Stomach (tissue), 9 donors: ENCODE results near the gene GRAMD1B. TPM values are rescaled to one million over a fixed set of nuclear protein-coding genes. Genes with fewer than 3 reads are reported as not detected.
"Not testable (repeated sequence)": the region's sequence is repeated elsewhere in the genome, so short reads cannot be mapped to it uniquely, and the experiment has no call there.

ENCODE experiments used
- DNase-seq, 2 donors: peaks; one replicate each; pipeline versions ENCODE4 v3.0.0 to v3.0.0-alpha.2; 2013 to 2019
- H3K27ac ChIP-seq, 5 donors: fragments of 200-600 bp in 4 of 5; sonication (generic) in 4 of 5; one replicate each; pipeline ENCODE4 v1.5.1; 2013 to 2019; ENCODE audit warnings: mild to moderate bottlenecking in 1 of 5, moderate library complexity in 1 of 5
- H3K27me3 ChIP-seq, 3 donors: fragments of 200-600 bp; sonication (generic); one replicate each; pipeline ENCODE4 v1.5.1; 2017 to 2019; ENCODE audit warnings: mixed run types in 1 of 3
- H3K36me3 ChIP-seq, 4 donors: fragments of 200-600 bp; sonication (generic); 1 replicate in 3 of 4; 2 replicates in 1 of 4; pipeline ENCODE4 v1.5.1; 2016 to 2019
- H3K4me1 ChIP-seq, 4 donors: fragments of 200-600 bp; sonication (generic); one replicate each; pipeline ENCODE4 v1.5.1; 2016 to 2019
- H3K4me3 ChIP-seq, 4 donors: fragments of 200-600 bp; sonication (generic) in 3 of 4; one replicate each; pipeline ENCODE4 v1.5.1; 2016 to 2019; ENCODE audit warnings: mild to moderate bottlenecking in 1 of 4
- H3K9me3 ChIP-seq, 4 donors: fragments of 200-600 bp; sonication (generic); one replicate each; pipeline ENCODE4 v1.5.1; 2016 to 2019
- EP300 ChIP-seq: sonication (generic); formaldehyde crosslinking; IDR thresholded peaks from one replicate; pipeline ENCODE4 v1.6.1; 2017; ENCODE audit warnings: antibody characterized with exemption
- POLR2A ChIP-seq, 4 donors: fragments of 450-650 bp; IDR thresholded peaks; one replicate each; pipeline ENCODE4 v1.6.1; 2016; ENCODE audit warnings: antibody characterized with exemption in 4 of 4, control low read depth in 2 of 4, mild to moderate bottlenecking in 1 of 4, moderate library complexity in 1 of 4
- POLR2AphosphoS5 ChIP-seq, 3 donors: sonication (generic); formaldehyde crosslinking; IDR thresholded peaks; one replicate each; pipeline ENCODE4 v1.6.1; 2016; ENCODE audit warnings: antibody characterized with exemption in 3 of 3
- WGBS, 5 donors: extraction: QIAGEN DNeasy Blood & Tissue Kit in 3 of 5; methylation state at CpG; one replicate each; pipeline versions ENCODE4 v1.1.5 to v1.1.7; 2013 to 2018; 5-methylcytosine and 5-hydroxymethylcytosine counted together
- intact Hi-C: fragments of 100-400 bp; cut with DNase I; formaldehyde crosslinking; loops from one replicate; pipeline ENCODE4 v1.15.1; 2023; ENCODE audit warnings: low total_unique reads
- polyA plus RNA-seq, 3 donors: library from polyadenylated mRNA; stranded (reverse); fragments of 200-250 nt; gene quantifications; one replicate each; pipeline ENCODE4 v1.2.3, GENCODE V29; 2013
- total RNA-seq, 5 donors: library from RNA; depleted of rRNA; stranded (reverse); fragments of >200 nt; gene quantifications; one replicate each; pipeline versions ENCODE4 v1.1.0 to v1.2.3, GENCODE V29; 2014 to 2016
- TF ChIP-seq, protein P1 (sequence below), 7 experiments: fragments of 450-650 bp in 4 of 7; fragments of 200-600 bp in 3 of 7; sonication (generic) in 3 of 7; IDR thresholded peaks; one replicate each; pipeline ENCODE4 v1.5.1; 2016 to 2019; ENCODE audit warnings: antibody characterized with exemption in 7 of 7, control low read depth in 2 of 7, mild to moderate bottlenecking in 1 of 7
- donor health status: healthy with polysubstance abuse.
- donor health status: Bipolar disorder and iron deficiency.
- donor health status: healthy.

GRAMD1B gene
- total and polyA plus RNA-seq, 8 donors = 0.58 to 39.7 (median 12.2) TPM

- Histone ChIP-seq H3K27me3 (no peaks in the 10 kb centered on the region), H3K36me3 (no peaks in the 10 kb centered on the region), H3K4me1 (no peaks in the 10 kb centered on the region), H3K9me3 (no peaks in the 10 kb centered on the region), H3K4me3 (no peak overlapping the region), H3K27ac (no peak overlapping the region)
- no peak for TF ChIP-seq EP300
- TF ChIP-seq POLR2AphosphoS5 (IDR thresholded peaks at IDR 0.05) = no peak
- TF ChIP-seq, protein P1, sequence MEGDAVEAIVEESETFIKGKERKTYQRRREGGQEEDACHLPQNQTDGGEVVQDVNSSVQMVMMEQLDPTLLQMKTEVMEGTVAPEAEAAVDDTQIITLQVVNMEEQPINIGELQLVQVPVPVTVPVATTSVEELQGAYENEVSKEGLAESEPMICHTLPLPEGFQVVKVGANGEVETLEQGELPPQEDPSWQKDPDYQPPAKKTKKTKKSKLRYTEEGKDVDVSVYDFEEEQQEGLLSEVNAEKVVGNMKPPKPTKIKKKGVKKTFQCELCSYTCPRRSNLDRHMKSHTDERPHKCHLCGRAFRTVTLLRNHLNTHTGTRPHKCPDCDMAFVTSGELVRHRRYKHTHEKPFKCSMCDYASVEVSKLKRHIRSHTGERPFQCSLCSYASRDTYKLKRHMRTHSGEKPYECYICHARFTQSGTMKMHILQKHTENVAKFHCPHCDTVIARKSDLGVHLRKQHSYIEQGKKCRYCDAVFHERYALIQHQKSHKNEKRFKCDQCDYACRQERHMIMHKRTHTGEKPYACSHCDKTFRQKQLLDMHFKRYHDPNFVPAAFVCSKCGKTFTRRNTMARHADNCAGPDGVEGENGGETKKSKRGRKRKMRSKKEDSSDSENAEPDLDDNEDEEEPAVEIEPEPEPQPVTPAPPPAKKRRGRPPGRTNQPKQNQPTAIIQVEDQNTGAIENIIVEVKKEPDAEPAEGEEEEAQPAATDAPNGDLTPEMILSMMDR (IDR thresholded peaks at IDR 0.05) = no peak
- TF ChIP-seq POLR2A (IDR thresholded peaks at IDR 0.05) = no peak
- DNase-seq = no peak
- intact Hi-C loops = no loop called here
- WGBS, 5 donors = 85 to 96% (median 92%) methylated on average over 5 of the region's 5 CpGs
These were observed 139.3 kb downstream of the GRAMD1B start for GRCh38 chr11:123569393-123569792.

DNA sequence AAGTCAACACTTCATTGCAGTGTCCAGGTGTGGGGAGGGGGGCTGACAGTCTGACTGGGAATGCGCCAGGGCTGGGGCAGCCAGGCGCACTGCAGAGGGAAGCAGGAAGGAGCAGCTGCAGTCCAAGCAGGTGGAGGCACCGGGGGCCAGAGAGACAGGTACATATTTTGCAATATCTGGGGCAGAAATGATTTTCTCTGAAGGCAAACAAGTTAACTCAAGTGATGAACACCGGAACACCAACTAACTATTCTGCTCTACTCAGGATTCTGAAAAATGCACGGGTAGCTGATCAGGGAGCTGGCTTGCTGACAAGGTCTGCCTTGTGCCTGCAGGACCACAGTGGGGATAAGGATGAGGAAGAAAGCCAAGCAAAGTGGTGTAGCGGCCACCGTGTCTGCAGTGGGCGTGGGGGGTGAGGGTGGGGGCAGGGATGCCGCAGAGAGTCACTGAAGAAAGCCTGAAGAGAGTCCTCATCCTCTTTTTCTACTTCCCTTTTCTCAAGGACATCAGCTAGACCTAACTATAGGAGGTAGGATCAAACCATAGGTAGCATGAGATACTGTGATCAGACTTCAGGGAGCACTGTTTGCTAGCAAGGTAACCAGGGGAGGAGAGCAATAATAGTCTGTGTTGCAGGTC is 141.0 kb downstream of the GRAMD1B start:
- DNase-seq = no peak
- Histone ChIP-seq H3K27me3 (no peaks in the 10 kb centered on the region), H3K27ac (no peak overlapping the region), H3K36me3 (no peaks in the 10 kb centered on the region), H3K4me1 (no peaks in the 10 kb centered on the region), H3K4me3 (no peak overlapping the region), H3K9me3 (no peaks in the 10 kb centered on the region)
- no peak for TF ChIP-seq POLR2A (IDR thresholded peaks at IDR 0.05)
- TF ChIP-seq, protein P1 (IDR thresholded peaks at IDR 0.05) = no peak
- TF ChIP-seq EP300 = no peak
- TF ChIP-seq POLR2AphosphoS5 (IDR thresholded peaks at IDR 0.05) = no peak
- WGBS, 5 donors = 70 to 83% (median 79%) methylated on average over 9 of the region's 9 CpGs
- intact Hi-C loops = no loop called here

DNA sequence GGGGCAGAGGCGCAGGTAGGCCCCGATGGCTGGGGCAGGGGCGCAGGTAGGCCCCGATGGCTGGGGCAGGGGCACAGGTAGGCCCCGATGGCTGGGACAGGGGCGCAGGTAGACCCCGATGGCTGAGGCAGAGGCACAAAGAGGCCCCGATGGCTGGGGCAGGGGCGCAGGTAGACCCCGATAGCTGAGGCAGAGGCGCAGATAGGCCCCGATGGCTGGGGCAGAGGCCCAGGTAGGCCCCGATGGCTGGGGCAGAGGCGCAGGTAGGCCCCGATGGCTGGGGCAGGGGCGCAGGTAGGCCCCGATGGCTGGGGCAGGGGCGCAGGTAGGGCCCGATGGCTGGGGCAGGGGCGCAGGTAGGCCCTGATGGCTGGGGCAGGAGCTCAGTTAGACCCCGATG is 142.7 kb downstream of the GRAMD1B start:
- H3K9me3 ChIP-seq, intact Hi-C loops, H3K36me3 ChIP-seq, H3K27ac ChIP-seq, H3K27me3 ChIP-seq, H3K4me3 ChIP-seq, DNase-seq: not testable (repeated sequence)
- WGBS, 5 donors = 95 to 98% (median 96%) methylated on average over 20 to 21 of the region's 21 CpGs
- peaks cover 0 to 10% (median 4%) of the 10 kb centered on the region in 4 donors for H3K4me1 ChIP-seq

GRCh38 chr11:123573286-123573685 is 143.2 kb downstream of the GRAMD1B start:
- no peak overlapping the region for H3K27ac ChIP-seq
- peaks cover 0 to 10% (median 4%) of the 10 kb centered on the region in 4 donors for H3K4me1 ChIP-seq
- no peaks in the 10 kb centered on the region for H3K27me3 ChIP-seq
- DNase-seq = no peak
- H3K9me3 ChIP-seq = no peaks in the 10 kb centered on the region
- no peak overlapping the region for H3K4me3 ChIP-seq
- TF ChIP-seq, protein P1 (IDR thresholded peaks at IDR 0.05) = no peak
- TF ChIP-seq POLR2A (IDR thresholded peaks at IDR 0.05) (no peak), POLR2AphosphoS5 (IDR thresholded peaks at IDR 0.05) (no peak), EP300 (no peak)
- intact Hi-C loops = no loop called here
- 24 to 38% (median 33%) methylated on average over 2 of the region's 2 CpGs for WGBS, 5 donors
- H3K36me3 ChIP-seq = no peaks in the 10 kb centered on the region

GRCh38 chr11:123575441-123575840 is 145.4 kb downstream of the GRAMD1B start:
- intact Hi-C loops = no loop called here
- Histone ChIP-seq H3K4me3 (no peak overlapping the region), H3K27me3 (peaks cover 0 to 6% (median 0%) of the 10 kb centered on the region in 3 donors), H3K9me3 (no peaks in the 10 kb centered on the region), H3K27ac (no peak overlapping the region), H3K4me1 (peaks cover 0 to 12% (median 7%) of the 10 kb centered on the region in 4 donors), H3K36me3 (no peaks in the 10 kb centered on the region)
- WGBS, 5 donors = 69 to 77% (median 74%) methylated on average over 7 of the region's 7 CpGs
- no peak for DNase-seq
- no peak for TF ChIP-seq POLR2A (IDR thresholded peaks at IDR 0.05)
- no peak for TF ChIP-seq POLR2AphosphoS5 (IDR thresholded peaks at IDR 0.05)
- TF ChIP-seq, protein P1 (IDR thresholded peaks at IDR 0.05) = no peak
- no peak for TF ChIP-seq EP300
